GM23338 (cell line): ENCODE measurements around the gene CACNA2D3. TPM values are rescaled to one million over a fixed set of nuclear protein-coding genes. Genes with fewer than 3 reads are reported as not detected.
"Not testable (repeated sequence)": the region's sequence is repeated elsewhere in the genome, so short reads cannot be mapped to it uniquely, and the experiment has no call there.

Experiments used
- ATAC-seq: fragments of 200-7000 bp; cut with Tn5 transposase; 3 replicates; pipeline ENCODE4 v1.9.1; 2020
- DNase-seq: peaks from one replicate; pipeline ENCODE4 v3.0.0-alpha.2; 2015; ENCODE audit warnings: low spot score
- H2AFZ ChIP-seq: fragments of 200-600 bp; sonication (generic); 2 replicates; pipeline ENCODE4 v1.8.0; 2016; ENCODE audit warnings: antibody characterized with exemption, mild to moderate bottlenecking, moderate library complexity
- H3F3A ChIP-seq: fragments of 200-600 bp; sonication (generic); replicated peaks from 2 replicates; pipeline ENCODE4 v1.8.0; 2017; ENCODE audit warnings: antibody characterized with exemption, mixed run types, low read depth
- H3K27ac ChIP-seq: fragments of 200-600 bp; sonication (generic); 2 replicates; pipeline ENCODE4 v1.6.1; 2016; ENCODE audit warnings: low read depth
- H3K27me3 ChIP-seq: fragments of 200-600 bp; sonication (generic); 2 replicates; pipeline ENCODE4 v1.8.0; 2016; ENCODE audit warnings: mild to moderate bottlenecking, mixed run types, moderate library complexity; ENCODE audit not compliant: insufficient read depth
- H3K36me3 ChIP-seq: fragments of 200-600 bp; sonication (generic); 2 replicates; pipeline ENCODE4 v1.8.0; 2016; ENCODE audit warnings: mild to moderate bottlenecking; ENCODE audit not compliant: insufficient read depth
- H3K4me1 ChIP-seq: fragments of 200-600 bp; sonication (generic); 2 replicates; pipeline ENCODE4 v1.8.0; 2016; ENCODE audit warnings: mild to moderate bottlenecking, moderate library complexity; ENCODE audit not compliant: insufficient read depth
- H3K4me2 ChIP-seq: fragments of 200-600 bp; sonication (generic); 2 replicates; pipeline ENCODE4 v1.7.1; 2017; ENCODE audit warnings: mixed run types
- H3K4me3 ChIP-seq: fragments of 200-600 bp; sonication (generic); 2 replicates; pipeline ENCODE4 v1.6.1; 2016; ENCODE audit warnings: mixed run types
- H3K79me2 ChIP-seq: fragments of 200-600 bp; sonication (generic); replicated peaks from 2 replicates; pipeline ENCODE4 v1.8.0; 2017; ENCODE audit warnings: mild to moderate bottlenecking; ENCODE audit not compliant: insufficient read depth
- H3K9me2 ChIP-seq: fragments of 200-600 bp; sonication (generic); 2 replicates; pipeline ENCODE4 v1.8.0; 2017; ENCODE audit not compliant: insufficient read depth
- H4K20me1 ChIP-seq: fragments of 200-600 bp; sonication (generic); replicated peaks from 2 replicates; pipeline ENCODE4 v1.8.0; 2017; ENCODE audit warnings: mild to moderate bottlenecking; ENCODE audit not compliant: insufficient read depth
- H3K27ac Mint-ChIP-seq: 2 replicates; pipeline ENCODE4 v1.8.0; 2020; ENCODE audit warnings: inconsistent platforms, mild to moderate bottlenecking, moderate library complexity, mixed read lengths
- H3K27me3 Mint-ChIP-seq: 3 replicates; pipeline ENCODE4 v1.8.0; 2022; ENCODE audit warnings: low read depth, mild to moderate bottlenecking, moderate library complexity, mixed read lengths, inconsistent platforms; ENCODE audit not compliant: insufficient read depth, poor library complexity
- H3K36me3 Mint-ChIP-seq: 3 replicates; pipeline ENCODE4 v1.8.0; 2021; ENCODE audit warnings: low read depth, mild to moderate bottlenecking, inconsistent platforms, moderate library complexity, mixed read lengths
- H3K4me1 Mint-ChIP-seq: 3 replicates; pipeline ENCODE4 v1.8.0; 2020; ENCODE audit warnings: mild to moderate bottlenecking, inconsistent platforms, mixed read lengths
- H3K4me3 Mint-ChIP-seq: 3 replicates; pipeline ENCODE4 v1.8.0; 2021; ENCODE audit warnings: moderate library complexity, mild to moderate bottlenecking, inconsistent platforms, mixed read lengths
- H3K9me3 Mint-ChIP-seq: 3 replicates; pipeline ENCODE4 v1.8.0; 2020; ENCODE audit warnings: moderate library complexity, mild to moderate bottlenecking, inconsistent platforms, mixed read lengths
- EZH2 ChIP-seq: fragments of 200-600 bp; sonication (generic); IDR thresholded peaks from one replicate; pipeline ENCODE4 v1.8.0; 2017; ENCODE audit warnings: antibody characterized with exemption, mild to moderate bottlenecking, low read depth; ENCODE audit not compliant: unreplicated experiment
- POLR2AphosphoS5 ChIP-seq: IDR thresholded peaks from 2 replicates; pipeline ENCODE4 v1.6.1; 2016; ENCODE audit warnings: antibody characterized with exemption, low read depth
- STAT1 ChIP-seq: IDR thresholded peaks from one replicate; pipeline ENCODE4 v1.6.1; 2016; ENCODE audit warnings: antibody characterized with exemption; ENCODE audit not compliant: unreplicated experiment
- ZNF114 ChIP-seq: fragments of 250-450 bp; sonication (Bioruptor Pico); IDR thresholded peaks from 2 replicates; pipeline ENCODE4 v1.5.0; 2020; ENCODE audit warnings: mild to moderate bottlenecking, moderate library complexity
- ZNF331 ChIP-seq: fragments of 250-450 bp; sonication (Bioruptor Pico); IDR thresholded peaks from 2 replicates; pipeline ENCODE4 v1.5.0; 2020; ENCODE audit warnings: low read depth, mild to moderate bottlenecking, moderate library complexity
- polyA plus RNA-seq: library from polyadenylated mRNA; unstranded; fragments of >200 nt; fragmentation: Nextera tagmentation; extraction: Ambion mirVana; gene quantifications from 2 replicates; pipeline ENCODE4 v1.2.1, GENCODE V29; 2016
- total RNA-seq: library from RNA; depleted of rRNA; stranded (reverse); fragments of >200 nt; shearing (Covaris generic); gene quantifications from 2 replicates; pipeline ENCODE4 v1.2.3, GENCODE V29; 2014
- TF ChIP-seq, protein P1 (sequence below): IDR thresholded peaks from one replicate; pipeline ENCODE4 v1.6.1; 2018; ENCODE audit warnings: antibody characterized with exemption; ENCODE audit not compliant: unreplicated experiment
- TF ChIP-seq, protein P2 (sequence below), 2 experiments: fragments of 200-600 bp in 1 of 2; sonication (generic) in 1 of 2; conservative IDR thresholded peaks; 2 replicates each; pipeline versions ENCODE4 v1.5.1 to v1.6.1; 2016 to 2017; ENCODE audit warnings: antibody characterized with exemption in 2 of 2, low read depth in 2 of 2, mild to moderate bottlenecking in 2 of 2, moderate library complexity in 1 of 2

The CACNA2D3 gene
- total and polyA plus RNA-seq, 2 experiments from 2014 or later, result 2.2 to 2.3 TPM

DNA sequence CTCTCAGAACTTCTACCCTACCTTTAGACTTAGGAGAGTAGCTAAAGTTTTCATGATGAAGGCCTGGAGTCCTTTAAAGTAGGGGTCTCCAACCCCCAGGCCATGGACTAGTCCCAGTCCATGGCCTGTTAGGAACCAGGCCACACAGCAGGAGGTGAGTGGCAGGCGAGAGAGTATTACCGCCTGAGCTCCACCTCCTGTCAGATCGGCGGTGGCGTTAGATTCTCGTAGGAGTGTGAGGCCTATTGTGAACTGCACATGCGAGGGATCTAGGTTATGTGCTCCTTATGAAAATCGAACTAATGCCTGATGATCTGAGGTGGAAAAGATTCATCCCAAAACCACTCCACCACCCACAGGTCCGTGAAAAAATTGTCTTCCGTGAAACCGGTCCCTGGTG, 18.3 kb upstream of the CACNA2D3 start (continued):
- TF ChIP-seq STAT1 (no peak), EZH2 (no peak)

DNA sequence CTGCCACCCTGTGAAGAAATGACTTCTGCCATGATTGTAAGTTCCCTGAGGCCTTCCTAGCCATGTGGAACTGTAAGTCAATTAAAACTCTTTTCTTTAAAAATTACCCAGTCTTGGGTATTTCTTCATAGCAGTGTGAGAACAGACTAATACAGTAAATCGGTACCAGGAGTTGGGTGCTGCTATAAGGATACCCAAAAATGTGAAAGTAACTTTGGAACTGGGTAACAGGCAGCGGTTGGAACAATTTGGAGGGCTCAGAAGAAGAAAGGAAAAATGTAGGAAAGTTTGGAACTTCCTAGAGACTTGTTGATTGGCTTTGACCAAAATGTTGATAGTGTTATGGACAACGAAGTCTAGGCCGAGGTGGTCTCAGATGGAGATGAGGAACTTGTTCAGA, 6.2 kb upstream of the CACNA2D3 start:
- not testable (repeated sequence) for H3K79me2 ChIP-seq, DNase-seq, H3K27ac Mint-ChIP-seq, H3K9me2 ChIP-seq, H3F3A ChIP-seq, H3K4me1 ChIP-seq, H3K36me3 ChIP-seq, ATAC-seq, H3K36me3 Mint-ChIP-seq, H2AFZ ChIP-seq, H3K4me3 ChIP-seq, H4K20me1 ChIP-seq, H3K4me2 ChIP-seq, H3K4me3 Mint-ChIP-seq, H3K27ac ChIP-seq
- peaks cover 31% of the 10 kb centered on the region for H3K27me3 ChIP-seq
- Mint-ChIP-seq H3K4me1 (peaks cover 14% of the 10 kb centered on the region; the same call in 2 of the 3 replicates), H3K27me3 (peaks cover 14% of the 10 kb centered on the region), H3K9me3 (peaks cover 19% of the 10 kb centered on the region)

DNA sequence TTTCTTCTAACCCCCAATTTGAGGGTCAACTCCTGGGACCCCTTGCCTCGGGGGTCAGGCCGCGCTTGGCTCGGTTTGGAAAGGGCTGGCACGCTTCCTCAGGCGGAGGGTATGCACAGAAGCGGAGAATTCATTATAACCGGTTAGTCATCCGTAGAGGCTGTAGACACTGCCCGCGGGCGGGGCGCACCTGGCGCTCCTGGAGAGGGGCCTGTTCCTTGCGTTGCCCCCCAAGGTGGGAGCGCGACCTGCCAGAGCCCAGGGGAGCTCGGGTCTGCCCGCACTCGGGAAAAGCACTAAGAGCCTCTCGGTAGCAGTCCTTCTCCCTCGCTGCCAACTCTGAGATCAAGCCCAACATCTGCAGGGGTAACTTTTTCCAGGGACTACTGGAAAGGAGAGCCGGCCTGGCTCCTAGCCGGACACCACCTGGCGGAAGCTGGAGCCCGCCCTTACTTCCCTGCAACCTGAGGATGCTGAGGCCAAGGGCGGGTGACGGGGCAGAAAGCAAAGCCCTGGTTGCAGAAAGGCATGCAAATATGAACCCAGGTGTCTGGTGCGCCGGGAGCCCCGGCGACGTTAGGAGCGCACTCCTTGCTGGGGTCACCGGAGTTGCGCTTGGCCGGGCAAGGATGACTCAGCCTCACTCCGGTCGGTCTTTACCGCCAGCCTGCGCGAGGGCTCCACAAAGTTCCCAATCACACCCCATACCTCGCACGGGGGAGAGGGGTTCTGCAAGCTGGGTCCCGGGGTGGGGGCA, 1.5 kb upstream of the CACNA2D3 start:
- H3K27ac ChIP-seq, result no peak overlapping the region
- peaks cover 68% of the 10 kb centered on the region for H3K27me3 ChIP-seq
- Mint-ChIP-seq H3K27ac (no peak overlapping the region), H3K4me1 (peaks cover 29% of the 10 kb centered on the region), H3K27me3 (peaks cover 35% of the 10 kb centered on the region), H3K4me3 (peak overlapping the region; percentile 77), H3K36me3 (peaks cover 7% of the 10 kb centered on the region; the same call in 2 of the 3 replicates), H3K9me3 (peaks cover 13% of the 10 kb centered on the region)
- no peaks in the 10 kb centered on the region; the same call in 1 of the 2 replicates for H3K36me3 ChIP-seq
- ATAC-seq (peak; percentile 56), DNase-seq (peak; percentile 81)
- peak overlapping the region; percentile 78 for H3K4me3 ChIP-seq
- H3K4me1 ChIP-seq, result peaks cover 36% of the 10 kb centered on the region
- H2AFZ ChIP-seq, result peak overlapping the region; percentile 96
- no peaks in the 10 kb centered on the region for H4K20me1 ChIP-seq
- H3K79me2 ChIP-seq, result no peaks in the 10 kb centered on the region
- H3K4me2 ChIP-seq, result peak overlapping the region; percentile 96
- H3K9me2 ChIP-seq, result no peaks in the 10 kb centered on the region
- TF ChIP-seq, protein P1, sequence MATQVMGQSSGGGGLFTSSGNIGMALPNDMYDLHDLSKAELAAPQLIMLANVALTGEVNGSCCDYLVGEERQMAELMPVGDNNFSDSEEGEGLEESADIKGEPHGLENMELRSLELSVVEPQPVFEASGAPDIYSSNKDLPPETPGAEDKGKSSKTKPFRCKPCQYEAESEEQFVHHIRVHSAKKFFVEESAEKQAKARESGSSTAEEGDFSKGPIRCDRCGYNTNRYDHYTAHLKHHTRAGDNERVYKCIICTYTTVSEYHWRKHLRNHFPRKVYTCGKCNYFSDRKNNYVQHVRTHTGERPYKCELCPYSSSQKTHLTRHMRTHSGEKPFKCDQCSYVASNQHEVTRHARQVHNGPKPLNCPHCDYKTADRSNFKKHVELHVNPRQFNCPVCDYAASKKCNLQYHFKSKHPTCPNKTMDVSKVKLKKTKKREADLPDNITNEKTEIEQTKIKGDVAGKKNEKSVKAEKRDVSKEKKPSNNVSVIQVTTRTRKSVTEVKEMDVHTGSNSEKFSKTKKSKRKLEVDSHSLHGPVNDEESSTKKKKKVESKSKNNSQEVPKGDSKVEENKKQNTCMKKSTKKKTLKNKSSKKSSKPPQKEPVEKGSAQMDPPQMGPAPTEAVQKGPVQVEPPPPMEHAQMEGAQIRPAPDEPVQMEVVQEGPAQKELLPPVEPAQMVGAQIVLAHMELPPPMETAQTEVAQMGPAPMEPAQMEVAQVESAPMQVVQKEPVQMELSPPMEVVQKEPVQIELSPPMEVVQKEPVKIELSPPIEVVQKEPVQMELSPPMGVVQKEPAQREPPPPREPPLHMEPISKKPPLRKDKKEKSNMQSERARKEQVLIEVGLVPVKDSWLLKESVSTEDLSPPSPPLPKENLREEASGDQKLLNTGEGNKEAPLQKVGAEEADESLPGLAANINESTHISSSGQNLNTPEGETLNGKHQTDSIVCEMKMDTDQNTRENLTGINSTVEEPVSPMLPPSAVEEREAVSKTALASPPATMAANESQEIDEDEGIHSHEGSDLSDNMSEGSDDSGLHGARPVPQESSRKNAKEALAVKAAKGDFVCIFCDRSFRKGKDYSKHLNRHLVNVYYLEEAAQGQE, result no peak
- TF ChIP-seq, protein P2, sequence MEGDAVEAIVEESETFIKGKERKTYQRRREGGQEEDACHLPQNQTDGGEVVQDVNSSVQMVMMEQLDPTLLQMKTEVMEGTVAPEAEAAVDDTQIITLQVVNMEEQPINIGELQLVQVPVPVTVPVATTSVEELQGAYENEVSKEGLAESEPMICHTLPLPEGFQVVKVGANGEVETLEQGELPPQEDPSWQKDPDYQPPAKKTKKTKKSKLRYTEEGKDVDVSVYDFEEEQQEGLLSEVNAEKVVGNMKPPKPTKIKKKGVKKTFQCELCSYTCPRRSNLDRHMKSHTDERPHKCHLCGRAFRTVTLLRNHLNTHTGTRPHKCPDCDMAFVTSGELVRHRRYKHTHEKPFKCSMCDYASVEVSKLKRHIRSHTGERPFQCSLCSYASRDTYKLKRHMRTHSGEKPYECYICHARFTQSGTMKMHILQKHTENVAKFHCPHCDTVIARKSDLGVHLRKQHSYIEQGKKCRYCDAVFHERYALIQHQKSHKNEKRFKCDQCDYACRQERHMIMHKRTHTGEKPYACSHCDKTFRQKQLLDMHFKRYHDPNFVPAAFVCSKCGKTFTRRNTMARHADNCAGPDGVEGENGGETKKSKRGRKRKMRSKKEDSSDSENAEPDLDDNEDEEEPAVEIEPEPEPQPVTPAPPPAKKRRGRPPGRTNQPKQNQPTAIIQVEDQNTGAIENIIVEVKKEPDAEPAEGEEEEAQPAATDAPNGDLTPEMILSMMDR (conservative IDR thresholded peaks at IDR 0.05; ENCODE audit: low read depth in 2 of 2), result 0 out of 4 replicates have a peak, but pooled peaks of 1 of the 2 experiments have one; percentile 10
- TF ChIP-seq ZNF331 (CRISPR knock-in tag) (no peak), STAT1 (no peak), POLR2AphosphoS5 (no peak), EZH2 (peak; percentile 29), ZNF114 (CRISPR knock-in tag) (no peak)
- H3F3A ChIP-seq, result 0 out of 2 replicates have a peak, but pooled peaks cover 8% of the 10 kb centered on the region
